Esophagus squamous epithelium (tissue), 4 donors: Measurements from ENCODE around the gene ATP10A.

Experiments used
- CTCF ChIP-seq, 6 experiments: fragments of 450-650 bp in 4 of 6; fragments of 200-600 bp in 2 of 6; sonication (generic) in 2 of 6; IDR thresholded peaks; one replicate each; pipeline ENCODE4 v1.5.1; 2016 to 2019; ENCODE audit warnings: antibody characterized with exemption in 6 of 6, mild to moderate bottlenecking in 4 of 6, moderate library complexity in 4 of 6
- POLR2A ChIP-seq, 4 donors: fragments of 450-650 bp; IDR thresholded peaks; one replicate each; pipeline ENCODE4 v1.6.1; 2017; ENCODE audit warnings: antibody characterized with exemption in 4 of 4, mild to moderate bottlenecking in 4 of 4, moderate library complexity in 3 of 4

DNA sequence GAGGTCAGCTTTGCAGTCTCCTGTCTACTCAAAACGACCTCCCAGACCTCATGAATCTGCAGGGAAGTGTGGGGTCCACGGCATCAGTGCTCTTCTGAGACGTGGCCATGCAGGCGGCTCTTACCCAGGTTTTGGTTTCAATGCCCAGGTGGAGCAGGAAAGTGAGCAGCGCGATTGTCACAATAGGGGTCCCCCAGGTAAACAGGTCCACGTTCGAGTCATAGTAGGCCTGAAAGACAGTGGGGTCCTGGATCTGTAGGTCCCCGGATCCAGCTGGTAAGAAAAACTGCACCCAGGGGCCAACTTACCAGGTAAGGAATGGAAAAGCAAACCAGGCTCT is 182.5 kb downstream of the ATP10A start:
- TF ChIP-seq POLR2A (IDR thresholded peaks at IDR 0.05) (no peak), CTCF (IDR thresholded peaks at IDR 0.05) (no peak)
